Panc1 (cell line): ENCODE data around the gene CDH13. TPM values are rescaled to one million over a fixed set of nuclear protein-coding genes. Genes with fewer than 3 reads are reported as not detected.

Source experiments
- ATAC-seq: fragments of 200-7000 bp; cut with Tn5 transposase; 2 replicates; pipeline ENCODE4 v1.9.1; 2020; ENCODE audit warnings: mild to moderate bottlenecking, moderate library complexity
- BruUV-seq: library from RNA; stranded (reverse); fragments of 400-500 nt; replicated peaks from 2 replicates; lab custom pipeline; 2021; lab: Mats Ljungman, UMichigan
- CTCF ChIA-PET: fragments of 300-600 bp; sonication (Branson Sonifier 250); formaldehyde crosslinking; loops from one replicate; lab custom pipeline; 2022; ENCODE audit warnings: antibody characterized with exemption; lab: Charles Lee
- POLR2A ChIA-PET: fragments of 300-600 bp; sonication (Branson Sonifier 250); formaldehyde crosslinking; loops from one replicate; lab custom pipeline; 2022; ENCODE audit warnings: antibody characterized with exemption; lab: Charles Lee
- DNase-seq: peaks from one replicate; pipeline ENCODE4 v3.0.0-alpha.2; 2010; ENCODE audit warnings: low read depth, low spot score
- H3K27ac ChIP-seq: 2 replicates; pipeline ENCODE4 v1.5.1; 2011; ENCODE audit warnings: mild to moderate bottlenecking, low read length, inconsistent platforms
- H3K27me3 ChIP-seq: fragments of 200-500 bp; sonication (Bioruptor generic); 2 replicates; pipeline ENCODE4 v1.6.0; 2014; ENCODE audit warnings: low read length, inconsistent platforms; ENCODE audit not compliant: control insufficient read depth, insufficient read depth
- H3K36me3 ChIP-seq: fragments of 200-500 bp; sonication (Bioruptor generic); 2 replicates; pipeline ENCODE4 v1.5.1; 2014; ENCODE audit warnings: inconsistent platforms, mild to moderate bottlenecking, low read length, moderate library complexity; ENCODE audit not compliant: control insufficient read depth, insufficient read depth
- H3K4me1 ChIP-seq: 2 replicates; pipeline ENCODE4 v1.5.1; 2011; ENCODE audit warnings: inconsistent platforms, mild to moderate bottlenecking, low read length, moderate library complexity; ENCODE audit not compliant: control insufficient read depth, insufficient read depth
- H3K4me3 ChIP-seq, 2 experiments: 2 replicates each; pipeline ENCODE4 v1.5.1; 2011 to 2012; ENCODE audit warnings: low read depth in 2 of 2, low read length in 2 of 2, mild to moderate bottlenecking in 2 of 2, inconsistent platforms in 1 of 2, moderate library complexity in 1 of 2
- H3K9me3 ChIP-seq: fragments of 200-500 bp; sonication (Bioruptor generic); 2 replicates; pipeline ENCODE4 v1.5.1; 2014; ENCODE audit warnings: low read depth, mild to moderate bottlenecking, inconsistent platforms, low read length, moderate library complexity; ENCODE audit not compliant: control insufficient read depth, insufficient read depth
- POLR2AphosphoS5 ChIP-seq: IDR thresholded peaks from 2 replicates; pipeline ENCODE4 v1.6.1; 2012; ENCODE audit warnings: mild to moderate bottlenecking, low read depth, low read length, moderate library complexity
- SIN3A ChIP-seq: IDR thresholded peaks from 2 replicates; pipeline ENCODE4 v1.6.1; 2012; ENCODE audit warnings: low read depth, mild to moderate bottlenecking, low read length, moderate library complexity, borderline replicate concordance; ENCODE audit not compliant: insufficient read depth
- TCF7L2 ChIP-seq: IDR thresholded peaks from 2 replicates; pipeline ENCODE4 v1.6.1; 2011; ENCODE audit warnings: mild to moderate bottlenecking, low read depth, low read length, inconsistent platforms
- in situ Hi-C: cut with HindIII; loops from 2 replicates; pipeline ENCODE4 v1.10.0; 2016; ENCODE audit warnings: low sequenced_read_pairs, low pct_unique_long_range_greater_than_20kb
- intact Hi-C: fragments of 100-400 bp; cut with micrococcal nuclease; formaldehyde crosslinking; loops from one replicate; pipeline ENCODE4 v1.10.0; 2022; ENCODE audit not compliant: unreplicated experiment
- total RNA-seq: library from RNA; stranded (reverse); gene quantifications from one replicate; pipeline ENCODE4 v1.2.1, GENCODE V29; 2021; ENCODE audit not compliant: unreplicated experiment
- TF ChIP-seq, protein P1 (sequence below): fragments of 450-650 bp; IDR thresholded peaks from 2 replicates; pipeline ENCODE4 v1.5.1; 2017; ENCODE audit warnings: mild to moderate bottlenecking
- TF ChIP-seq, protein P2 (sequence below), 2 experiments: IDR thresholded peaks; 2 replicates each; pipeline ENCODE4 v1.6.1; 2011 to 2012; ENCODE audit warnings: low read depth in 2 of 2, control low read depth in 1 of 2, low read length in 1 of 2, mild to moderate bottlenecking in 1 of 2, moderate library complexity in 1 of 2; ENCODE audit not compliant: insufficient read depth in 1 of 2

CDH13 gene
- total RNA-seq, 1 experiment from 2014 or later = not detected

DNA sequence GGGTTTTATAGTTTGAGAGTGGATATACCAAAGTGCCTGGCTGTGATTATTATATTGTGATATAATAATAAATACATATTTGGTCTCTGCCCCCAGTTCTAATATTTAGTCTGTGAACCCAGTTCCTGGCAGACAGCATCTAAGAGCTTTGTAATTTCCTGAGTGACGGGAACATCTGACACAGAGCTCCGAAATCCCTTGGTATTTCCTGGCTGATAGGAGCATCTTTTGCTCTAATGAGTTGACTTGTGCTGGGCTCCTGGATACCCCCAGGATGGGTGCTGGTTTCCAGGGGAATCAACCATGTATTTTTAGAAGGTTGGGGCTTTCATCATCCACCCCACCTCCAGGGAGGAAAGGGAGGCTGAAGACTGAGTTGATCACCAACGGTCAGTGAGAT is 187.3 kb downstream of the CDH13 start:
- POLR2A ChIA-PET = no interaction called here
- BruUV-seq = no TSS peak
- H3K4me3 ChIP-seq = no peak overlapping the region
- no peaks in the 10 kb centered on the region for H3K9me3 ChIP-seq
- H3K36me3 ChIP-seq = no peaks in the 10 kb centered on the region
- intact Hi-C loops (no loop called here), in situ Hi-C loops (no loop called here)
- no peaks in the 10 kb centered on the region for H3K27me3 ChIP-seq
- DNase-seq (no peak), ATAC-seq (no peak)
- TF ChIP-seq, protein P1, sequence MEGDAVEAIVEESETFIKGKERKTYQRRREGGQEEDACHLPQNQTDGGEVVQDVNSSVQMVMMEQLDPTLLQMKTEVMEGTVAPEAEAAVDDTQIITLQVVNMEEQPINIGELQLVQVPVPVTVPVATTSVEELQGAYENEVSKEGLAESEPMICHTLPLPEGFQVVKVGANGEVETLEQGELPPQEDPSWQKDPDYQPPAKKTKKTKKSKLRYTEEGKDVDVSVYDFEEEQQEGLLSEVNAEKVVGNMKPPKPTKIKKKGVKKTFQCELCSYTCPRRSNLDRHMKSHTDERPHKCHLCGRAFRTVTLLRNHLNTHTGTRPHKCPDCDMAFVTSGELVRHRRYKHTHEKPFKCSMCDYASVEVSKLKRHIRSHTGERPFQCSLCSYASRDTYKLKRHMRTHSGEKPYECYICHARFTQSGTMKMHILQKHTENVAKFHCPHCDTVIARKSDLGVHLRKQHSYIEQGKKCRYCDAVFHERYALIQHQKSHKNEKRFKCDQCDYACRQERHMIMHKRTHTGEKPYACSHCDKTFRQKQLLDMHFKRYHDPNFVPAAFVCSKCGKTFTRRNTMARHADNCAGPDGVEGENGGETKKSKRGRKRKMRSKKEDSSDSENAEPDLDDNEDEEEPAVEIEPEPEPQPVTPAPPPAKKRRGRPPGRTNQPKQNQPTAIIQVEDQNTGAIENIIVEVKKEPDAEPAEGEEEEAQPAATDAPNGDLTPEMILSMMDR = no peak
- TF ChIP-seq POLR2AphosphoS5 (no peak), SIN3A (no peak)
- TF ChIP-seq, protein P2, sequence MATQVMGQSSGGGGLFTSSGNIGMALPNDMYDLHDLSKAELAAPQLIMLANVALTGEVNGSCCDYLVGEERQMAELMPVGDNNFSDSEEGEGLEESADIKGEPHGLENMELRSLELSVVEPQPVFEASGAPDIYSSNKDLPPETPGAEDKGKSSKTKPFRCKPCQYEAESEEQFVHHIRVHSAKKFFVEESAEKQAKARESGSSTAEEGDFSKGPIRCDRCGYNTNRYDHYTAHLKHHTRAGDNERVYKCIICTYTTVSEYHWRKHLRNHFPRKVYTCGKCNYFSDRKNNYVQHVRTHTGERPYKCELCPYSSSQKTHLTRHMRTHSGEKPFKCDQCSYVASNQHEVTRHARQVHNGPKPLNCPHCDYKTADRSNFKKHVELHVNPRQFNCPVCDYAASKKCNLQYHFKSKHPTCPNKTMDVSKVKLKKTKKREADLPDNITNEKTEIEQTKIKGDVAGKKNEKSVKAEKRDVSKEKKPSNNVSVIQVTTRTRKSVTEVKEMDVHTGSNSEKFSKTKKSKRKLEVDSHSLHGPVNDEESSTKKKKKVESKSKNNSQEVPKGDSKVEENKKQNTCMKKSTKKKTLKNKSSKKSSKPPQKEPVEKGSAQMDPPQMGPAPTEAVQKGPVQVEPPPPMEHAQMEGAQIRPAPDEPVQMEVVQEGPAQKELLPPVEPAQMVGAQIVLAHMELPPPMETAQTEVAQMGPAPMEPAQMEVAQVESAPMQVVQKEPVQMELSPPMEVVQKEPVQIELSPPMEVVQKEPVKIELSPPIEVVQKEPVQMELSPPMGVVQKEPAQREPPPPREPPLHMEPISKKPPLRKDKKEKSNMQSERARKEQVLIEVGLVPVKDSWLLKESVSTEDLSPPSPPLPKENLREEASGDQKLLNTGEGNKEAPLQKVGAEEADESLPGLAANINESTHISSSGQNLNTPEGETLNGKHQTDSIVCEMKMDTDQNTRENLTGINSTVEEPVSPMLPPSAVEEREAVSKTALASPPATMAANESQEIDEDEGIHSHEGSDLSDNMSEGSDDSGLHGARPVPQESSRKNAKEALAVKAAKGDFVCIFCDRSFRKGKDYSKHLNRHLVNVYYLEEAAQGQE (IDR thresholded peaks at IDR 0.05; ENCODE audit: insufficient read depth in 1 of 2, low read depth in 2 of 2, low read length in 1 of 2) = no peak
- CTCF ChIA-PET = no interaction called here
- H3K4me1 ChIP-seq = no peaks in the 10 kb centered on the region
- H3K27ac ChIP-seq = no peak overlapping the region

DNA sequence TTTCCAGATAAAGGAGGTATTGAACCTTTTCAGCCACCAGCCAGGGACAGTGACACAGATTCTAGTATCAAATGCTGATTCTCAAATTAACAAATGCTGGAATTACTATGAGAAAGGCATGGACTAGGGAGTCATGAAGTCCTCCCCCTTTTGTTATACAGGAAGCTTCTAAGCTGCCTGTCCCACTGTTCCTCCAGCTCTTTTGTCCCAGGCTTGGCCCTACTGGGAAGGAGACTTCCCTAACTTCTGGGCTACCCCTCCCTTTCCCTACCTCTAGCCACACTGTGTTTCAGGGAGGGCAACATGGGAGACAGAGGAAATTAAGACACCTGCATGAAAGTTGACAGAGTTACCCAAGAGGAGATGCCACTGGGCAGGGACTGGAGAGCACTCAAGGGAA is 192.5 kb downstream of the CDH13 start:
- Histone ChIP-seq H3K4me3 (no peak overlapping the region), H3K36me3 (no peaks in the 10 kb centered on the region), H3K27ac (no peak overlapping the region), H3K27me3 (no peaks in the 10 kb centered on the region), H3K4me1 (no peaks in the 10 kb centered on the region), H3K9me3 (no peaks in the 10 kb centered on the region)
- DNase-seq = no peak
- TF ChIP-seq SIN3A = no peak
- no peak for TF ChIP-seq TCF7L2
- no peak for TF ChIP-seq POLR2AphosphoS5
- TF ChIP-seq, protein P2 (IDR thresholded peaks at IDR 0.05; ENCODE audit: insufficient read depth in 1 of 2, low read depth in 2 of 2, low read length in 1 of 2) = no peak
- TF ChIP-seq, protein P1 = no peak
- ATAC-seq = no peak
- in situ Hi-C loops = no loop called here
- intact Hi-C loops = no loop called here
- ChIA-PET CTCF (no interaction called here), POLR2A (no interaction called here)
- BruUV-seq = no TSS peak
